ENCODE data around the gene DAPK1.
A peak's percentile ranks its signal among the peaks of the same experiment; 100 is the strongest.

The DAPK1 gene

GRCh38 chr9:87567983-87568382, 70.3 kb downstream of the DAPK1 start:
- Histone ChIP-seq H3K4me1 (ENCODE audit: control insufficient read depth, insufficient read depth, low read length) (peaks cover 57% of the 10 kb centered on the region), H3K36me3 (ENCODE audit: control insufficient read depth, insufficient read depth, low read length) (no peaks in the 10 kb centered on the region), H3K4me3 (ENCODE audit: low read length) (no peak overlapping the region), H3K9me3 (ENCODE audit: control insufficient read depth, low read length) (no peaks in the 10 kb centered on the region), H3K9ac (ENCODE audit: low read length) (no peak overlapping the region), H3K27me3 (ENCODE audit: control insufficient read depth, insufficient read depth, low read length) (no peaks in the 10 kb centered on the region)

DNA sequence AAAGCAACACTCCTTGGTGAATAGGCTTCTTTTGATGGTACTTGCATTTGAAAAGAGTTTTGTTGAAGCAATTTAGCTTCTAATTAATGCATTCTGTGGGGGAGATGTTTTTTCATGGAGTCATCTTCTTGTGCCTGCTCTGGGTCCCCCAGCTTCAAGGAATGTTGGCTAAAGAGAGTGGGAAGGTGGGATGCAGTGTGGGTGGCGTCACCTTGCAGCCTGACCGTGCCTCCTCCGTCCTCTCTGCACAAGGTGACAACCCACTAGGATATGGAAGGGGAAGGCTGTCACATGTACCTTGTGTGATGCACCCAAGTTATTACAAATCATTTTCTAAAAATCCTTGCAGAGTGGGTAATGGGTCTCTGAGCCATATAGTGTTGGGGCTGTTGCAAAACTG, 70.7 kb downstream of the DAPK1 start:
- no peaks in the 10 kb centered on the region for H3K36me3 ChIP-seq (ENCODE audit: control insufficient read depth, insufficient read depth, low read length)
- H3K4me1 ChIP-seq (ENCODE audit: control insufficient read depth, insufficient read depth, low read length), result peaks cover 61% of the 10 kb centered on the region
- no peaks in the 10 kb centered on the region for H3K27me3 ChIP-seq (ENCODE audit: control insufficient read depth, insufficient read depth, low read length)
- H3K4me3 ChIP-seq (ENCODE audit: low read length), result no peak overlapping the region
- no peaks in the 10 kb centered on the region for H3K9me3 ChIP-seq (ENCODE audit: control insufficient read depth, low read length)
- H3K9ac ChIP-seq (ENCODE audit: low read length), result no peak overlapping the region

DNA sequence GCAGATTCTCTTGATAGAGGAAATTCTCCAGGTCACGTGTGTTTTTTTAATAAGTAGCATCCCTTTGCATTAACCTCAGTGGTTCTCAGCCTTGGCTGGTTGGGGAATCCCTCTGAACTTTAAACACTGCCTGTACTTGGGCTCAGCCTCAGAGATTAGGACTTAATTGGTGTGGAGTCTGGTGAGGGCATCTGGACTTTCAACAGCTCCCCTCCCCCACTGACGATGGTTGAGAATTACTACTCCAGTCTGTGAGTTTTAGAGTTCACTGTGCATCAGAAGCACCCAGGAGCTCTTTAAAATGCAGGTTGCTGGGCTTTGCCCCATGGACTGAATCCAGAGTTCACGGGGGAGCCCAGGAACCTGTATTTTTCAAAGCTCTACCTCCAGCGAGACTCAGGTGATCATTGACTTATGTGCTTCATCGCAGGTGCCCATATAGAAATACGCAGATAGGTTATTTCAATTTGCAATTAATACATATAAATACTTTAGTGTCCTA, 71.4 kb downstream of the DAPK1 start:
- Histone ChIP-seq H3K4me1 (ENCODE audit: control insufficient read depth, insufficient read depth, low read length) (peaks cover 64% of the 10 kb centered on the region), H3K36me3 (ENCODE audit: control insufficient read depth, insufficient read depth, low read length) (no peaks in the 10 kb centered on the region), H3K9me3 (ENCODE audit: control insufficient read depth, low read length) (no peaks in the 10 kb centered on the region), H3K4me3 (ENCODE audit: low read length) (no peak overlapping the region), H3K27me3 (ENCODE audit: control insufficient read depth, insufficient read depth, low read length) (no peaks in the 10 kb centered on the region), H3K9ac (ENCODE audit: low read length) (peak overlapping the region; percentile 4)

GRCh38 chr9:87569518-87569917, 71.9 kb downstream of the DAPK1 start:
- Histone ChIP-seq H3K4me1 (ENCODE audit: control insufficient read depth, insufficient read depth, low read length) (peaks cover 64% of the 10 kb centered on the region), H3K4me3 (ENCODE audit: low read length) (no peak overlapping the region)

DNA sequence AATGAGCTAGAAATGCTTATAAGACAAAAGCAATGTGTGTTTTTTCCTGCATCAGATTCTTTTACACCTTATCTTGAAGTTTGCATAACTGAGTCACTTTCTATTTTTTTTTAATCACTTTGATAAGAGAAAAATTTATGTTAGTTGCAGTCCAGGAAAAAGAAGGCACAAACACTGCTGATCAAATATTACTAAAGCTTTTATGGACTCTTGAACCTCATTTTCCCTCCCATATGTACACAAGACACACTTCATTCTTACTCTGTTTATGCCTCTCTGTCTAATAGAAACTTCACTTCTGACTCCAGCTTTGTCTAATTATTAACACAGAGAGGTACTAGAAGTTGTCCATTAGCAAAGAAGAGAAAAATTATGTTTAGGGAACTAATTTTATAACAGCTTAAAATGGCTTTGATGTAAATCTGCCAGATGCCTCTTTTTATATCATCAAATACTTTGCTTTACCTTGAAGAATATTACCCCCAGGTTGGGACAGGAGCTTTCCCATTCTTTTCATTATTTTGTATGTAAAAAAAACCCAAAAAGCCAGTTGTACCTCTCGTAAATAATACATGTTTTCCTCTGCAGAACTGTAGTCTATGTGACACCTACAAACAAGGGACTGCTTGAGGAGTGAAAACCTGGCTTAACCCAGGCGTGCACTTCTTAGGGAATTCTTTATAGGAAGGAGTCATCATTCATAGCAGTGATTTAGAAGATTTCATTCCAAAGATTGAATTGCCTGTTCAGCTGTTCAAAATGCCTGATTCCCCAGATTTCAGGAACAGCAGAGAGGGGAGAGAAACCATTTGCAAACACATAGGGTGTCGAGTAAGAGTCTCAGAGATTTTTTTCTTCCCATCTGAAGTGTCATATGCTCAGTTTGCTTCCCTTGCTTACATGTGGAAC, 72.6 kb downstream of the DAPK1 start:
- H3K36me3 ChIP-seq (ENCODE audit: control insufficient read depth, insufficient read depth, low read length), result no peaks in the 10 kb centered on the region
- no peaks in the 10 kb centered on the region for H3K9me3 ChIP-seq (ENCODE audit: control insufficient read depth, low read length)
- peak overlapping the region; percentile 51 for H3K9ac ChIP-seq (ENCODE audit: low read length)
- peaks cover 64% of the 10 kb centered on the region for H3K4me1 ChIP-seq (ENCODE audit: control insufficient read depth, insufficient read depth, low read length)
- H3K4me3 ChIP-seq (ENCODE audit: low read length), result no peak overlapping the region
- no peaks in the 10 kb centered on the region for H3K27me3 ChIP-seq (ENCODE audit: control insufficient read depth, insufficient read depth, low read length)

More at GRCh38 chr9:87569518-87569917, 71.9 kb downstream of the DAPK1 start:
- Histone ChIP-seq H3K27me3 (ENCODE audit: control insufficient read depth, insufficient read depth, low read length) (no peaks in the 10 kb centered on the region), H3K9me3 (ENCODE audit: control insufficient read depth, low read length) (no peaks in the 10 kb centered on the region), H3K36me3 (ENCODE audit: control insufficient read depth, insufficient read depth, low read length) (no peaks in the 10 kb centered on the region), H3K9ac (ENCODE audit: low read length) (peak overlapping the region; percentile 4)

- H3K4me1 ChIP-seq (ENCODE audit: control insufficient read depth, insufficient read depth, low read length), result peaks cover 52% of the 10 kb centered on the region
- no peak overlapping the region for H3K4me3 ChIP-seq (ENCODE audit: low read length)
Measured at GRCh38 chr9:87572719-87573118, 75.1 kb downstream of the DAPK1 start.

GRCh38 chr9:87573841-87574342, 76.2 kb downstream of the DAPK1 start:
- H3K9ac ChIP-seq (ENCODE audit: low read length), result no peak overlapping the region
- no peaks in the 10 kb centered on the region for H3K27me3 ChIP-seq (ENCODE audit: control insufficient read depth, insufficient read depth, low read length)
- H3K9me3 ChIP-seq (ENCODE audit: control insufficient read depth, low read length), result no peaks in the 10 kb centered on the region
- no peak overlapping the region for H3K4me3 ChIP-seq (ENCODE audit: low read length)
- peaks cover 48% of the 10 kb centered on the region for H3K4me1 ChIP-seq (ENCODE audit: control insufficient read depth, insufficient read depth, low read length)
- H3K36me3 ChIP-seq (ENCODE audit: control insufficient read depth, insufficient read depth, low read length), result no peaks in the 10 kb centered on the region

More at GRCh38 chr9:87572719-87573118, 75.1 kb downstream of the DAPK1 start:
- Histone ChIP-seq H3K9ac (ENCODE audit: low read length) (no peak overlapping the region), H3K36me3 (ENCODE audit: control insufficient read depth, insufficient read depth, low read length) (no peaks in the 10 kb centered on the region), H3K27me3 (ENCODE audit: control insufficient read depth, insufficient read depth, low read length) (no peaks in the 10 kb centered on the region), H3K9me3 (ENCODE audit: control insufficient read depth, low read length) (no peaks in the 10 kb centered on the region)

- Histone ChIP-seq H3K27me3 (ENCODE audit: control insufficient read depth, insufficient read depth, low read length) (no peaks in the 10 kb centered on the region), H3K4me3 (ENCODE audit: low read length) (no peak overlapping the region), H3K4me1 (ENCODE audit: control insufficient read depth, insufficient read depth, low read length) (peaks cover 42% of the 10 kb centered on the region), H3K9me3 (ENCODE audit: control insufficient read depth, low read length) (no peaks in the 10 kb centered on the region), H3K9ac (ENCODE audit: low read length) (no peak overlapping the region), H3K36me3 (ENCODE audit: control insufficient read depth, insufficient read depth, low read length) (no peaks in the 10 kb centered on the region)
Measured at GRCh38 chr9:87577746-87578145, 80.1 kb downstream of the DAPK1 start.

DNA sequence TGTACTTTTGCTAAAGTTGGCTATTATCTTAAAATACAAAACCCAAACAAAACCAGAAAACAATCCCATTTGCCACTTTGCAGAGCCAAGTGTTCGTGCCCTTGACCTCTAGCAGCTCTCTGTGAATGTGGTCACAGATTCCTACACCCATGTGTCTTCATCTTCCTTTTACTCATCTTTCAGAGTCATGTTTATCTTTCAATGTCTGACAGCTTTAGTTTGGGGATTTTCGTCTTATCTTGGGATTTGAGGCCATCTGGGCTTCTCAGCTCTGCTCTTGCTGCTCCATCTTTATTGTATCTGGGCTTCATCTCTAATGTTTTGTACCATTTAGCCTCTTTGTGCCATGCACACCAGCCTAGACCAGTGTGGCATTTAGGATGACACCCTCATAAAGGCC, 81.0 kb downstream of the DAPK1 start:
- H3K4me3 ChIP-seq (ENCODE audit: low read length), result no peak overlapping the region
- no peaks in the 10 kb centered on the region for H3K27me3 ChIP-seq (ENCODE audit: control insufficient read depth, insufficient read depth, low read length)
- H3K36me3 ChIP-seq (ENCODE audit: control insufficient read depth, insufficient read depth, low read length), result no peaks in the 10 kb centered on the region
- H3K9me3 ChIP-seq (ENCODE audit: control insufficient read depth, low read length), result no peaks in the 10 kb centered on the region
- no peak overlapping the region for H3K9ac ChIP-seq (ENCODE audit: low read length)
- peaks cover 33% of the 10 kb centered on the region for H3K4me1 ChIP-seq (ENCODE audit: control insufficient read depth, insufficient read depth, low read length)

DNA sequence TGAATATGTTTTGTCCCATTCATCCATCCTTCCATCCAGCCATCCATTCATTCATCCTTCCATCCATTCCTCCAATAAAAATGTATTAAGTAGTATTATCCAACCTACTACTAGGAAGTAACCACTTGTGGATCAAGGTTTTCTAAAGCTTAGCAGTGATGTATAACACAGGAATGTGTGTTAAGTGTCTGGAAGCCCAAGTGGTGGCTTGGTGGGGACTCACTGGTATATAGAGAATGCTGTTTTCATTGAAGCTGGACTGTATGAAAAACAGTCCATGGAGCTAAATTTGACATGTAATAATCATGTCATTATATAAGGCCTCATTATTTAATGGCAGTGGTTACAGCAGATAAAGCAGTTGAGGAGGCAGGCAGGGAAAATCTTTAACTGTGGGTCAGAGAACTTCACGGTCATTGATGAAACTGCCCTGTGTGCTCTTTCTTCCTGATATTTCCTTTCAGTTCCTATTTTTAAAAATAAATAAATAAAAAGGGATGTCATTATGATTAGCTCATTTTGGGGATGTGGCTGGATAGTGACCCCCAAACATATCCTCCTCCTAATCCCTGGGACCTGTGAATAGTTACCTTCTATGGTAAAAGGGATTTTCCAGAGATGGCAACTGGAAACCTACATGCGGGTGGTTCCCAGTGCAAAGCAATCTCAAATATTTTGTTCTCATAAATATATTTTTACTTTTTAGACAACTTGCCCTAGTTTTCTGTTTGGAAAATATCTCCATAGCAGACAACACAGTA, 82.3 kb downstream of the DAPK1 start:
- Histone ChIP-seq H3K9ac (ENCODE audit: low read length) (no peak overlapping the region), H3K4me1 (ENCODE audit: control insufficient read depth, insufficient read depth, low read length) (peaks cover 32% of the 10 kb centered on the region), H3K27me3 (ENCODE audit: control insufficient read depth, insufficient read depth, low read length) (no peaks in the 10 kb centered on the region), H3K4me3 (ENCODE audit: low read length) (no peak overlapping the region), H3K9me3 (ENCODE audit: control insufficient read depth, low read length) (no peaks in the 10 kb centered on the region), H3K36me3 (ENCODE audit: control insufficient read depth, insufficient read depth, low read length) (no peaks in the 10 kb centered on the region)

DNA sequence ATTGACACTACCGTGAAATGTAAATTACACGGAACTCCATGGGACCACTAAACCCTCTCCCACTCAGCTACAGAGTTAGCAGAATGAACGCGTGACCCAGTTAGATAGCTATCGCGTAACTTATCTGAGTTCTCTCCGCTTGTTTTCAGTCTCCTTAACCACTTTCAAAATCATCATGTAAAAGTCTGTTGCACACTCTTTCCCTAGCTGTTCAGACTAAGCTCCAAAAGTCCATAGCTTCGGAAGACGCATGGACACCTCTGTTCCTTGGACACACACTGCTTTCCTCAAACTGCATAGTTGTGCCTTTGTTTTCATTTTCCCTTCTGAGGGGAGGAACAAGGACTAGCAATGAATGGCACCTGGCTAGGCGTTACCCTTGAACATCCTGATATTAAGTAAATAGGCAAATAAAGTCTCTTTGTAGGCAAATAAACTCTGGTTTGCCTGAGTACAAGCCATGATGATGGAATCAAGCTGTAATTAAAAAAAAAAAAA, 83.3 kb downstream of the DAPK1 start:
- Histone ChIP-seq H3K4me1 (ENCODE audit: control insufficient read depth, insufficient read depth, low read length) (peaks cover 42% of the 10 kb centered on the region), H3K9ac (ENCODE audit: low read length) (peak overlapping the region; percentile 5), H3K36me3 (ENCODE audit: control insufficient read depth, insufficient read depth, low read length) (no peaks in the 10 kb centered on the region), H3K4me3 (ENCODE audit: low read length) (no peak overlapping the region), H3K9me3 (ENCODE audit: control insufficient read depth, low read length) (no peaks in the 10 kb centered on the region), H3K27me3 (ENCODE audit: control insufficient read depth, insufficient read depth, low read length) (no peaks in the 10 kb centered on the region)

GRCh38 chr9:87581513-87581912, 83.8 kb downstream of the DAPK1 start:
- no peaks in the 10 kb centered on the region for H3K36me3 ChIP-seq (ENCODE audit: control insufficient read depth, insufficient read depth, low read length)
- H3K4me3 ChIP-seq (ENCODE audit: low read length), result no peak overlapping the region
- no peaks in the 10 kb centered on the region for H3K9me3 ChIP-seq (ENCODE audit: control insufficient read depth, low read length)
- peaks cover 44% of the 10 kb centered on the region for H3K4me1 ChIP-seq (ENCODE audit: control insufficient read depth, insufficient read depth, low read length)
- no peaks in the 10 kb centered on the region for H3K27me3 ChIP-seq (ENCODE audit: control insufficient read depth, insufficient read depth, low read length)
- H3K9ac ChIP-seq (ENCODE audit: low read length), result no peak overlapping the region
